GM21825 (cell line): ENCODE data around the gene SEMA6B.
"Not testable (repeated sequence)": the region's sequence is repeated elsewhere in the genome, so short reads cannot be mapped to it uniquely, and the experiment has no call there.

ENCODE experiments used
- ATAC-seq: cut with Tn5 transposase; IDR thresholded peaks from one replicate; pipeline ENCODE4 v1.9.1; 2021; ENCODE audit warnings: mild to moderate bottlenecking, moderate library complexity; ENCODE audit not compliant: unreplicated experiment

The SEMA6B gene

GRCh38 chr19:4576016-4576933 lies 16.8 kb upstream of the SEMA6B start:
- ATAC-seq = no peak

- no peak for ATAC-seq
Observed at GRCh38 chr19:4575267-4576015, 16.0 kb upstream of the SEMA6B start.

GRCh38 chr19:4573682-4574081 lies 14.2 kb upstream of the SEMA6B start:
- ATAC-seq = no peak

GRCh38 chr19:4571305-4571917 lies 11.9 kb upstream of the SEMA6B start:
- ATAC-seq = no peak

GRCh38 chr19:4570916-4571304 lies 11.4 kb upstream of the SEMA6B start:
- no peak for ATAC-seq

- ATAC-seq = no peak
Observed at GRCh38 chr19:4570402-4570801, 10.9 kb upstream of the SEMA6B start.

GRCh38 chr19:4568886-4569285 lies 9.4 kb upstream of the SEMA6B start:
- ATAC-seq = no peak

- ATAC-seq = no peak
Observed at GRCh38 chr19:4567584-4568071, 8.1 kb upstream of the SEMA6B start.

GRCh38 chr19:4566402-4567051 lies 7.0 kb upstream of the SEMA6B start:
- ATAC-seq = no peak

GRCh38 chr19:4563562-4563961 lies 4.1 kb upstream of the SEMA6B start:
- ATAC-seq = not testable (repeated sequence)

- not testable (repeated sequence) for ATAC-seq
Observed at GRCh38 chr19:4562085-4562484, 2.6 kb upstream of the SEMA6B start.

- ATAC-seq = no peak
Observed at GRCh38 chr19:4557971-4558941, 1.2 kb downstream of the SEMA6B start.

GRCh38 chr19:4557144-4557970 lies 2.1 kb downstream of the SEMA6B start:
- ATAC-seq = no peak

GRCh38 chr19:4556597-4557127 lies 2.8 kb downstream of the SEMA6B start:
- no peak for ATAC-seq

GRCh38 chr19:4555657-4556561 lies 3.6 kb downstream of the SEMA6B start:
- no peak for ATAC-seq

GRCh38 chr19:4554717-4555116 lies 4.8 kb downstream of the SEMA6B start:
- no peak for ATAC-seq

- no peak for ATAC-seq
Observed at GRCh38 chr19:4553775-4554174, 5.7 kb downstream of the SEMA6B start.
